Activated naive CD8-positive, alpha-beta T cell treated with anti-CD3 and anti-CD28 coated beads for 36 hours (primary cell): ENCODE results near the gene PGAM5. TPM values are rescaled to one million over a fixed set of nuclear protein-coding genes. Genes with fewer than 3 reads are reported as not detected.

Experiments used
- DNase-seq: peaks from one replicate; pipeline ENCODE4 v3.0.0; 2021
- H3K27ac Mint-ChIP-seq: one replicate; pipeline ENCODE4 v1.8.0; 2022; ENCODE audit warnings: mild to moderate bottlenecking, moderate library complexity, mixed read lengths
- H3K27me3 Mint-ChIP-seq: one replicate; pipeline ENCODE4 v1.8.0; 2022; ENCODE audit warnings: mild to moderate bottlenecking, mixed read lengths
- H3K36me3 Mint-ChIP-seq: one replicate; pipeline ENCODE4 v1.8.0; 2021; ENCODE audit warnings: mild to moderate bottlenecking, mixed read lengths
- H3K4me1 Mint-ChIP-seq: one replicate; pipeline ENCODE4 v1.8.0; 2021; ENCODE audit warnings: mixed read lengths
- H3K4me3 Mint-ChIP-seq: one replicate; pipeline ENCODE4 v1.8.0; 2022; ENCODE audit warnings: mild to moderate bottlenecking, moderate library complexity, mixed read lengths
- H3K9me3 Mint-ChIP-seq: one replicate; pipeline ENCODE4 v1.8.0; 2022; ENCODE audit warnings: mixed read lengths
- total RNA-seq, 2 experiments: library from RNA; stranded (reverse); gene quantifications; one replicate each; pipeline ENCODE4 v1.2.3, GENCODE V29; 2021

PGAM5 gene
- total RNA-seq, 2 experiments from 2014 or later, result 102 to 105 TPM

GRCh38 chr12:132724506-132725241, 14.0 kb downstream of the PGAM5 start:
- DNase-seq, result no peak
- Mint-ChIP-seq H3K4me3 (no peak overlapping the region), H3K27ac (peak overlapping the region; percentile 63), H3K27me3 (no peaks in the 10 kb centered on the region), H3K4me1 (peaks cover 5% of the 10 kb centered on the region), H3K9me3 (no peaks in the 10 kb centered on the region), H3K36me3 (peaks cover 37% of the 10 kb centered on the region)

GRCh38 chr12:132726386-132726785, 15.7 kb downstream of the PGAM5 start:
- Mint-ChIP-seq H3K9me3 (no peaks in the 10 kb centered on the region), H3K4me1 (peaks cover 6% of the 10 kb centered on the region), H3K4me3 (no peak overlapping the region), H3K36me3 (peaks cover 44% of the 10 kb centered on the region), H3K27me3 (no peaks in the 10 kb centered on the region), H3K27ac (no peak overlapping the region)
- DNase-seq, result no peak

GRCh38 chr12:132727091-132727794, 16.6 kb downstream of the PGAM5 start:
- H3K9me3 Mint-ChIP-seq, result no peaks in the 10 kb centered on the region
- no peak overlapping the region for H3K4me3 Mint-ChIP-seq
- no peak for DNase-seq
- H3K36me3 Mint-ChIP-seq, result peaks cover 46% of the 10 kb centered on the region
- no peaks in the 10 kb centered on the region for H3K27me3 Mint-ChIP-seq
- H3K27ac Mint-ChIP-seq, result no peak overlapping the region
- H3K4me1 Mint-ChIP-seq, result peaks cover 6% of the 10 kb centered on the region

- H3K9me3 Mint-ChIP-seq, result no peaks in the 10 kb centered on the region
- H3K4me1 Mint-ChIP-seq, result peaks cover 6% of the 10 kb centered on the region
- peaks cover 54% of the 10 kb centered on the region for H3K36me3 Mint-ChIP-seq
- peak overlapping the region; percentile 65 for H3K27ac Mint-ChIP-seq
- H3K27me3 Mint-ChIP-seq, result no peaks in the 10 kb centered on the region
- H3K4me3 Mint-ChIP-seq, result no peak overlapping the region
- DNase-seq, result no peak
These were observed 17.9 kb downstream of the PGAM5 start for GRCh38 chr12:132728502-132728901.

GRCh38 chr12:132729541-132730320, 19.1 kb downstream of the PGAM5 start:
- H3K9me3 Mint-ChIP-seq, result no peaks in the 10 kb centered on the region
- peak overlapping the region; percentile 22 for H3K27ac Mint-ChIP-seq
- H3K4me3 Mint-ChIP-seq, result no peak overlapping the region
- DNase-seq, result no peak
- no peaks in the 10 kb centered on the region for H3K27me3 Mint-ChIP-seq
- peaks cover 57% of the 10 kb centered on the region for H3K36me3 Mint-ChIP-seq
- H3K4me1 Mint-ChIP-seq, result peaks cover 2% of the 10 kb centered on the region

- Mint-ChIP-seq H3K4me1 (peaks cover 2% of the 10 kb centered on the region), H3K27ac (no peak overlapping the region), H3K36me3 (peaks cover 60% of the 10 kb centered on the region), H3K27me3 (no peaks in the 10 kb centered on the region), H3K4me3 (no peak overlapping the region), H3K9me3 (no peaks in the 10 kb centered on the region)
- DNase-seq, result no peak
These were observed 19.7 kb downstream of the PGAM5 start for GRCh38 chr12:132730353-132730752.

GRCh38 chr12:132731574-132731973, 20.9 kb downstream of the PGAM5 start:
- H3K4me1 Mint-ChIP-seq, result peaks cover 2% of the 10 kb centered on the region
- H3K27me3 Mint-ChIP-seq, result no peaks in the 10 kb centered on the region
- H3K27ac Mint-ChIP-seq, result no peak overlapping the region
- no peaks in the 10 kb centered on the region for H3K9me3 Mint-ChIP-seq
- no peak for DNase-seq
- peaks cover 64% of the 10 kb centered on the region for H3K36me3 Mint-ChIP-seq
- no peak overlapping the region for H3K4me3 Mint-ChIP-seq

- no peak overlapping the region for H3K4me3 Mint-ChIP-seq
- DNase-seq, result no peak
- H3K27me3 Mint-ChIP-seq, result no peaks in the 10 kb centered on the region
- H3K36me3 Mint-ChIP-seq, result peaks cover 58% of the 10 kb centered on the region
- no peaks in the 10 kb centered on the region for H3K9me3 Mint-ChIP-seq
- H3K27ac Mint-ChIP-seq, result no peak overlapping the region
- H3K4me1 Mint-ChIP-seq, result peaks cover 3% of the 10 kb centered on the region
These were observed 23.6 kb downstream of the PGAM5 start for GRCh38 chr12:132734206-132734605.

GRCh38 chr12:132735496-132735895, 24.9 kb downstream of the PGAM5 start:
- no peak for DNase-seq
- no peak overlapping the region for H3K27ac Mint-ChIP-seq
- no peaks in the 10 kb centered on the region for H3K9me3 Mint-ChIP-seq
- H3K36me3 Mint-ChIP-seq, result peaks cover 49% of the 10 kb centered on the region
- no peaks in the 10 kb centered on the region for H3K27me3 Mint-ChIP-seq
- peaks cover 1% of the 10 kb centered on the region for H3K4me1 Mint-ChIP-seq
- H3K4me3 Mint-ChIP-seq, result no peak overlapping the region

- H3K4me3 Mint-ChIP-seq, result no peak overlapping the region
- peaks cover 48% of the 10 kb centered on the region for H3K36me3 Mint-ChIP-seq
- H3K9me3 Mint-ChIP-seq, result no peaks in the 10 kb centered on the region
- no peak for DNase-seq
- no peaks in the 10 kb centered on the region for H3K27me3 Mint-ChIP-seq
- H3K4me1 Mint-ChIP-seq, result peaks cover 1% of the 10 kb centered on the region
- H3K27ac Mint-ChIP-seq, result no peak overlapping the region
These were observed 25.7 kb downstream of the PGAM5 start for GRCh38 chr12:132736378-132736777.

GRCh38 chr12:132736913-132737312, 26.3 kb downstream of the PGAM5 start:
- Mint-ChIP-seq H3K27me3 (no peaks in the 10 kb centered on the region), H3K4me3 (no peak overlapping the region), H3K9me3 (no peaks in the 10 kb centered on the region), H3K4me1 (peaks cover 3% of the 10 kb centered on the region), H3K27ac (no peak overlapping the region), H3K36me3 (peaks cover 44% of the 10 kb centered on the region)
- no peak for DNase-seq

- no peak overlapping the region for H3K4me3 Mint-ChIP-seq
- H3K4me1 Mint-ChIP-seq, result peaks cover 9% of the 10 kb centered on the region
- peaks cover 43% of the 10 kb centered on the region for H3K36me3 Mint-ChIP-seq
- no peaks in the 10 kb centered on the region for H3K9me3 Mint-ChIP-seq
- no peaks in the 10 kb centered on the region for H3K27me3 Mint-ChIP-seq
- no peak for DNase-seq
- H3K27ac Mint-ChIP-seq, result no peak overlapping the region
These were observed 29.1 kb downstream of the PGAM5 start for GRCh38 chr12:132739600-132740312.

- H3K4me1 Mint-ChIP-seq, result peaks cover 9% of the 10 kb centered on the region
- peaks cover 41% of the 10 kb centered on the region for H3K36me3 Mint-ChIP-seq
- no peaks in the 10 kb centered on the region for H3K27me3 Mint-ChIP-seq
- no peaks in the 10 kb centered on the region for H3K9me3 Mint-ChIP-seq
- DNase-seq, result no peak
- no peak overlapping the region for H3K27ac Mint-ChIP-seq
- no peak overlapping the region for H3K4me3 Mint-ChIP-seq
These were observed 29.6 kb downstream of the PGAM5 start for GRCh38 chr12:132740313-132740646.

GRCh38 chr12:132740652-132741051, 30.0 kb downstream of the PGAM5 start:
- DNase-seq, result no peak
- H3K27me3 Mint-ChIP-seq, result no peaks in the 10 kb centered on the region
- H3K4me3 Mint-ChIP-seq, result no peak overlapping the region
- peaks cover 37% of the 10 kb centered on the region for H3K36me3 Mint-ChIP-seq
- peaks cover 9% of the 10 kb centered on the region for H3K4me1 Mint-ChIP-seq
- H3K9me3 Mint-ChIP-seq, result no peaks in the 10 kb centered on the region
- peak overlapping the region; percentile 34 for H3K27ac Mint-ChIP-seq

GRCh38 chr12:132741620-132742019, 31.0 kb downstream of the PGAM5 start:
- H3K4me1 Mint-ChIP-seq, result peaks cover 9% of the 10 kb centered on the region
- no peak overlapping the region for H3K27ac Mint-ChIP-seq
- no peaks in the 10 kb centered on the region for H3K9me3 Mint-ChIP-seq
- no peak overlapping the region for H3K4me3 Mint-ChIP-seq
- H3K36me3 Mint-ChIP-seq, result peaks cover 35% of the 10 kb centered on the region
- no peak for DNase-seq
- no peaks in the 10 kb centered on the region for H3K27me3 Mint-ChIP-seq
